ENCODE results near the gene PGPEP1. TPM values are rescaled to one million over a fixed set of nuclear protein-coding genes. Genes with fewer than 3 reads are reported as not detected.
A peak's percentile ranks its signal among the peaks of the same experiment; 100 is the strongest.
"Not testable (repeated sequence)": the region's sequence is repeated elsewhere in the genome, so short reads cannot be mapped to it uniquely, and the experiment has no call there.

PGPEP1 gene
- total RNA-seq, 1 donor from 2014 or later: 32.1 TPM

- H3K4me1 Mint-ChIP-seq (ENCODE audit: unreplicated experiment): no peaks in the 10 kb centered on the region
- H3K27me3 Mint-ChIP-seq (ENCODE audit: unreplicated experiment): peaks cover 6% of the 10 kb centered on the region
- H3K36me3 Mint-ChIP-seq (ENCODE audit: low read depth, unreplicated experiment): peaks cover 44% of the 10 kb centered on the region
These were observed 16.6 kb downstream of the PGPEP1 start for GRCh38 chr19:18357041-18357440.

DNA sequence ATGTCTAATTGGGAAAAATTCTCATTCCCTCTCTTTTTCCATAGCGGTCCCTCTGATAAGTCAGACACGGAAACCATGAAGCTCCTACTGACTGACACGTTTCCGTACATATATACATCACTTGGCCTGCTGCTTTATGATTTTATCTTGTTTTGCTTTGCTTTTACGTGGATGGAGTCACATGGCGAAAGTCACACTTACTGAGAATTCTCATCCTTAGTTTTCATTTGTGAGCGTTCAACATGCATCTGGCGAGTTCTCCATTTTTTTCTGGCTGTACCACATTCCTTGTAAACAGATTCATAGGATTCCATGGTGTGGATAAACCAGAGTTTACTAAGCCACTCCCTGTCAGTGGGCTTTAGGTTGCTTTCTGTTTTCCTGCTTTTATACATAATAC is 21.2 kb downstream of the PGPEP1 start:
- no peak for TF ChIP-seq CTCF (IDR thresholded peaks at IDR 0.05; ENCODE audit: unreplicated experiment)
- Mint-ChIP-seq H3K4me3 (ENCODE audit: unreplicated experiment) (no peak overlapping the region), H3K36me3 (ENCODE audit: low read depth, unreplicated experiment) (peaks cover 43% of the 10 kb centered on the region), H3K27me3 (ENCODE audit: unreplicated experiment) (no peaks in the 10 kb centered on the region), H3K4me1 (ENCODE audit: unreplicated experiment) (peaks cover 13% of the 10 kb centered on the region), H3K27ac (ENCODE audit: unreplicated experiment) (no peak overlapping the region), H3K9me3 (ENCODE audit: unreplicated experiment) (no peaks in the 10 kb centered on the region)
- no peak for DNase-seq (ENCODE audit: low spot score)

More at GRCh38 chr19:18357041-18357440, 16.6 kb downstream of the PGPEP1 start:
- no peak for DNase-seq (ENCODE audit: low spot score)
- TF ChIP-seq CTCF (IDR thresholded peaks at IDR 0.05; ENCODE audit: unreplicated experiment): no peak
- no peak overlapping the region for H3K27ac Mint-ChIP-seq (ENCODE audit: unreplicated experiment)
- no peaks in the 10 kb centered on the region for H3K9me3 Mint-ChIP-seq (ENCODE audit: unreplicated experiment)
- H3K4me3 Mint-ChIP-seq (ENCODE audit: unreplicated experiment): no peak overlapping the region

DNA sequence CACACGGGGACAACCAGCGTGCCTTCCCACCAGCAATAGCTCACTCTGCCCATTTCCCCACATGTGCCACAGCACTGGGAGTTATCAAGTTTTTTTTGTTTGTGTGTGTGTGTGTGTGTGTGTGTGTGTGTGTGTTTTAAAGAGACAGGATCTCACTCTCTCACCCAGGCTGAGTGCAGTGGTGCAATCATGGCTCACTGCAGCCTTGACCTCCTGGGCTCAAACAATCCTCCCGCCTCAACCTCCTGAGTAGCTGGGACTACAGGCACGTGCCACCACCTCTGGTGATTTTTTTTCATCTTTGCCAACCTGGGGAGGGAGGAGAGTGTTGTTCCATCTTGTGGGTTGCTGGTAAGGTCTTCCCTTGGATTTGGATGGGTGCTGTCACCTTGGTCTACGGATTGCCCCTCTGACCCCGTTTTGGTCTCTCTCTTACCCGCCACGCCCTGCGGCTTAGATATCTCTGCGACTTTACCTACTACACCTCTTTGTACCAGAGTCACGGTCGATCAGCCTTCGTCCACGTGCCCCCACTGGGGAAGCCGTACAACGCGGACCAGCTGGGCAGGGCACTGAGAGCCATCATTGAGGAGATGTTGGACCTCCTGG is 22.6 kb downstream of the PGPEP1 start:
- no peak overlapping the region for H3K27ac Mint-ChIP-seq (ENCODE audit: unreplicated experiment)
- TF ChIP-seq CTCF (IDR thresholded peaks at IDR 0.05; ENCODE audit: unreplicated experiment): no peak
- DNase-seq (ENCODE audit: low spot score): no peak
- H3K27me3 Mint-ChIP-seq (ENCODE audit: unreplicated experiment): no peaks in the 10 kb centered on the region
- H3K36me3 Mint-ChIP-seq (ENCODE audit: low read depth, unreplicated experiment): peaks cover 30% of the 10 kb centered on the region
- H3K9me3 Mint-ChIP-seq (ENCODE audit: unreplicated experiment): no peaks in the 10 kb centered on the region
- peaks cover 13% of the 10 kb centered on the region for H3K4me1 Mint-ChIP-seq (ENCODE audit: unreplicated experiment)
- H3K4me3 Mint-ChIP-seq (ENCODE audit: unreplicated experiment): no peak overlapping the region

DNA sequence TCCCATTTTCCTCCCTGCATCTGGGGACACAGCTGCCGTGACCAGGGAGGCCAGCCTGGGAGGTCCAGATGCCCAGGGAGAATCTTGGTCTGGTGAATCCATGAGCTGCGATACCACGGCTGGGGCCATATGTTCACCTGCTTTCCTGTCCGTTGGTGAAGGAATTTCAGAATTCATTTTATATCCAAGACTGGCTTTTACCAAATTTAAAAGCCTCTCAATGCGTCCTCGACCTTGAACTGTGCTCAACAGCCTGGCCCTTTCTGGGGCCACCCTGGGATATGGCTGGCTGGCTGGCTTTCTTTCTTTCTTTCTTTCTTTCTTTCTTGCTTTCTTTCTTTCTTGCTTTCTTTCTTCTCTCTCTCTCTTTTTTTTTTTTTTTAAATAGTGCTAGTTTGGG is 23.4 kb downstream of the PGPEP1 start:
- H3K4me3 Mint-ChIP-seq (ENCODE audit: unreplicated experiment): no peak overlapping the region

GRCh38 chr19:18364277-18364825 is 24.0 kb downstream of the PGPEP1 start:
- not testable (repeated sequence) for H3K9me3 Mint-ChIP-seq (ENCODE audit: unreplicated experiment); H3K4me3 Mint-ChIP-seq (ENCODE audit: unreplicated experiment); DNase-seq (ENCODE audit: low spot score); H3K27me3 Mint-ChIP-seq (ENCODE audit: unreplicated experiment)
- Mint-ChIP-seq H3K27ac (ENCODE audit: unreplicated experiment) (peak overlapping the region; percentile 57), H3K36me3 (ENCODE audit: low read depth, unreplicated experiment) (peaks cover 17% of the 10 kb centered on the region), H3K4me1 (ENCODE audit: unreplicated experiment) (peaks cover 13% of the 10 kb centered on the region)

More for the DNA sequence above, 23.4 kb downstream of the PGPEP1 start:
- no peak for TF ChIP-seq CTCF (IDR thresholded peaks at IDR 0.05; ENCODE audit: unreplicated experiment)
- Mint-ChIP-seq H3K9me3 (ENCODE audit: unreplicated experiment) (no peaks in the 10 kb centered on the region), H3K4me1 (ENCODE audit: unreplicated experiment) (peaks cover 13% of the 10 kb centered on the region), H3K27me3 (ENCODE audit: unreplicated experiment) (no peaks in the 10 kb centered on the region), H3K36me3 (ENCODE audit: low read depth, unreplicated experiment) (peaks cover 22% of the 10 kb centered on the region), H3K27ac (ENCODE audit: unreplicated experiment) (peak overlapping the region; percentile 57)
- DNase-seq (ENCODE audit: low spot score): no peak
